ENCODE results near the gene SLC25A27.

- no peak for TF ChIP-seq TAF1 (IDR thresholded peaks at IDR 0.05; ENCODE audit: low read depth, low read length)
- TF ChIP-seq POLR2AphosphoS5 (IDR thresholded peaks at IDR 0.05; ENCODE audit: low read depth, low read length), result no peak
- no peak for TF ChIP-seq POLR2A (IDR thresholded peaks at IDR 0.05; ENCODE audit: low read depth, low read length)
- TF ChIP-seq POU2F2 (IDR thresholded peaks at IDR 0.05; ENCODE audit: low read depth, low read length), result no peak
Observed at GRCh38 chr6:46628498-46628897, 24.3 kb upstream of the SLC25A27 start.

All from GM12891 (cell line).